Calu3 (cell line): ENCODE results near the gene UBE2M. TPM values are rescaled to one million over a fixed set of nuclear protein-coding genes. Genes with fewer than 3 reads are reported as not detected.
A peak's percentile ranks its signal among the peaks of the same experiment; 100 is the strongest.

Experiments
- BruUV-seq: library from RNA; stranded (reverse); fragments of 400-500 nt; replicated peaks from 2 replicates; lab custom pipeline; 2021; lab: Mats Ljungman, UMichigan
- CTCF ChIA-PET: fragments of 300-600 bp; sonication (Branson Sonifier 250); formaldehyde crosslinking; loops from one replicate; lab custom pipeline; 2022; ENCODE audit warnings: antibody characterized with exemption; lab: Charles Lee
- DNase-seq: peaks from one replicate; pipeline ENCODE4 v3.0.0; 2022
- H3K27ac Mint-ChIP-seq: one replicate; pipeline ENCODE4 v1.8.0; 2022; ENCODE audit warnings: mixed read lengths; ENCODE audit not compliant: unreplicated experiment
- H3K27me3 Mint-ChIP-seq: one replicate; pipeline ENCODE4 v1.8.0; 2022; ENCODE audit warnings: mixed read lengths; ENCODE audit not compliant: unreplicated experiment
- H3K36me3 Mint-ChIP-seq: one replicate; pipeline ENCODE4 v1.8.0; 2022; ENCODE audit warnings: mild to moderate bottlenecking, moderate library complexity, mixed read lengths; ENCODE audit not compliant: insufficient read depth, unreplicated experiment
- H3K4me1 Mint-ChIP-seq: one replicate; pipeline ENCODE4 v1.8.0; 2022; ENCODE audit warnings: mild to moderate bottlenecking, low read depth, mixed read lengths; ENCODE audit not compliant: unreplicated experiment
- H3K4me3 Mint-ChIP-seq: one replicate; pipeline ENCODE4 v1.8.0; 2022; ENCODE audit warnings: mild to moderate bottlenecking, low read depth, moderate library complexity, mixed read lengths; ENCODE audit not compliant: unreplicated experiment
- H3K9me3 Mint-ChIP-seq: one replicate; pipeline ENCODE4 v1.8.0; 2022; ENCODE audit warnings: low read depth, mixed read lengths; ENCODE audit not compliant: unreplicated experiment
- CTCF ChIP-seq: fragments of 200-600 bp; IDR thresholded peaks from one replicate; pipeline ENCODE4 v1.8.0; 2022; ENCODE audit warnings: antibody characterized with exemption; ENCODE audit not compliant: unreplicated experiment
- intact Hi-C: fragments of 100-400 bp; cut with micrococcal nuclease; formaldehyde crosslinking; loops from one replicate; pipeline ENCODE4 v1.10.0; 2022; ENCODE audit not compliant: unreplicated experiment
- total RNA-seq: library from RNA; stranded (reverse); gene quantifications from 2 replicates; pipeline ENCODE4 v1.2.3, GENCODE V29; 2022

Gene UBE2M
- total RNA-seq, 1 experiment from 2014 or later, result 131 TPM

DNA sequence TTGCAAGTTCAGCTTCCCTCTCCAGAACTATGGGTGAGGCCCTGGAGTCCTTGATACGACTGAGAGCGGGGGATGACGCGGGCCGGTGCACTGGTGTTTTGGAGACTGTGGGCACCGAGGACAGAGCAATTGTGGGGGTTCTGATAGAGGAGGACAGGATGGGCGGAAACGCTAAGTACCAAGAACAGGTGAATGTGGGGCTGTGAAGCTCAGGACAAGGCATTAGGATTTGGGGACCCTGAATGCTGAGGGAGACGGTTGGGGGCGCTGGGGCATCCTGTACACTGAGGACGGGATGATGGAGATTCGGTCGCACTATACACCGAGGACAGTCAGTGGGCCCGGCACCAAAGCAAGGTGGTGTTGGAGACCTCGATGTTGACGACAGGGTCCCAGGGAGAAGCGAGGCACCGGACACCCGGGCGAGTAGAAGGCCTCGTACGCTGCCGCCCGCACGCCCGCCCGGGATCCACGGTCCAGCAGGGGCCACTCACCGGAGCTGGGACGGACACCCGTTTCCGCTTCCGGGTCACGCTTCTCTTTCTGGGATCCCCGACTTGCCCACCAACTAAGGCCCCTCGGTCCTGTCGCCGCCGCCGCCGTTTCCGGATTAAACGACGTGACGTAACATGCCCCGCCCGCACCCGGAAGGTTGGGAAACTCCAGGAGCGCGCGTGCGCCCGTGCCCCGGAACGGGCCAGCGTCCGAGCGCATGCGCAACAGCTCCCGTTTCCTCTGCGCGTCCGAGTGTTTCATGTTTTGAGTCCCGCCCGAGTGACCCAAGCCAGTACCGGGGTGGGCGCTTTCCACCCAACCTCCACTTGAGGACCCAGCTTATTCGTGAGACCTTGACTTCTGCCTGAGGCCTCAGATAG, 3.7 kb downstream of the UBE2M start, which contains the start of gene CHMP2A:
TSS of gene CHMP2A (minus strand) at position 612 of the 875 bp plus-strand sequence. CDS start 893 bp downstream, outside the sequence.
- BruUV-seq, result TSS peak; percentile 43
- CTCF ChIA-PET, result interaction anchor here (0.6 to 1.4 kb wide), 6 partner anchors 21 to 277 kb away, joined by 3 to 6 read pairs (median 4); partner anchors contain the start of gene ZBTB45
- Mint-ChIP-seq H3K9me3 (no peaks in the 10 kb centered on the region), H3K4me3 (peak within 1 kb of the TSS; percentile 79), H3K4me1 (peaks cover 29% of the 10 kb centered on the region), H3K27ac (peak within 1 kb of the TSS; percentile 88), H3K27me3 (no peaks in the 10 kb centered on the region), H3K36me3 (peaks cover 94% of the 10 kb centered on the region)
- peak; percentile 99 for DNase-seq
- intact Hi-C loops, result no loop called here
- TF ChIP-seq CTCF, result no peak

DNA sequence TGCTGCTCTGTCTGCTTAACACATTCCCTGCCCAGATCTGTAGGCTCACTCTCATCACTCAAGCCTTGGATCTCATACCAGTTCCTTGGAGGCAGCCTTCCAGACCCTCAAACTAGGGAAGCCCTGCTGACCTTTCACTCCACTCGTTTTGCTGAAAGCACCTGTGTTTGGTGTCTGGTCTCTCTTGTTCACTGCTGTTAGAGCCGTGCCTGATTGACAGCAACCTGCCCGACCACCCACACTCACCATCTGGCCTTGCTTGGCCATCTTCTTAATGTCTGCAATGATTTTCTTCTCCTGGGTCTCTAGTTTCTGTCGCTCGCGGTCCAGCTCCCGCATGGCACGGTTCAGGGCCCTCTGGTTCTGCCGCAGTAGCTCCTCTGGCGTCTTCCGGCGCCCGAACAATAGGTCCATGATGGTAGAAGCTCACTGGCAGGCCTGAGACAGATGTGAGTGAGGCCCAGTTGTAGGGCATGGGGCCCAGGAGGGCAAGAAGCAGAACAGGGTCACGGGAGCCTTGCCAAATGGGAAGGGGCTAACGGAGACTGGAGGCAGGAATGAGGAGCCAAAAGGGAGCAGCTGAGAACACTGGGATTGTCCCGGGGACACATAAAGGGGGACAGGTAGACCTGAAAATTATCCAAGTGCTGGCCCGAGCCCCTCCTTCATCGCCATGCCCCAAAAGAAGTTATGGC, 4.5 kb downstream of the UBE2M start:
- Mint-ChIP-seq H3K27me3 (no peaks in the 10 kb centered on the region), H3K4me3 (peak overlapping the region; percentile 79), H3K36me3 (peaks cover 92% of the 10 kb centered on the region), H3K27ac (peak overlapping the region; percentile 88), H3K9me3 (no peaks in the 10 kb centered on the region), H3K4me1 (peaks cover 29% of the 10 kb centered on the region)
- intact Hi-C loops, result no loop called here
- no TSS peak for BruUV-seq
- no peak for TF ChIP-seq CTCF
- CTCF ChIA-PET, result interaction anchor here (1.2 kb wide), 1 partner anchor 40 kb away, joined by 4 read pairs; no protein-coding TSS in a partner anchor
- DNase-seq, result no peak

DNA sequence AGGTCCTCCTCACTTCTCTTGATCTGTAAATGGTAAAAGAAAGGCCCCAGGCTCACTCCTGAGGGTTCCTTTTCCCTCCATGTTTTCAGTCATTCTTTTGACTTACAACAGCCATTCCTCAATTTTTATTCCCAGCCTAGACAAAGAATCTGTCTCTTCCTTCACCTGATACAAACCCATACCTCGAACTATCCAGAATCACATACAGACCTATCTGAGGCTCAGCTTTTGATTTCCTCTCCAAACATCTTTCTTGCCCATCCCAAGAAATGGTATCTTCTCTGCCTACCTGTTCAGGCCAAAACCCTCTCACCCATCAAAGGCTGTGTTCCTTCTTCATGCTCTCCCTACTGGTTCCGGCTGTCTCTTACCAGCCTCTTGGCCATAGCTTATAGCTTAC, 5.8 kb downstream of the UBE2M start:
- peaks cover 29% of the 10 kb centered on the region for H3K4me1 Mint-ChIP-seq
- H3K27me3 Mint-ChIP-seq, result no peaks in the 10 kb centered on the region
- no peak for DNase-seq
- no peak for TF ChIP-seq CTCF
- no peaks in the 10 kb centered on the region for H3K9me3 Mint-ChIP-seq
- intact Hi-C loops, result no loop called here
- H3K36me3 Mint-ChIP-seq, result peaks cover 90% of the 10 kb centered on the region
- BruUV-seq, result no TSS peak
- CTCF ChIA-PET, result no interaction called here
- H3K27ac Mint-ChIP-seq, result no peak overlapping the region
- H3K4me3 Mint-ChIP-seq, result no peak overlapping the region

- CTCF ChIA-PET, result interaction anchor here (0.6 kb wide), 1 partner anchor 458 kb away, joined by 3 read pairs; no protein-coding TSS in a partner anchor
- Mint-ChIP-seq H3K27ac (peak overlapping the region; percentile 17), H3K27me3 (no peaks in the 10 kb centered on the region), H3K4me3 (no peak overlapping the region), H3K36me3 (peaks cover 87% of the 10 kb centered on the region), H3K9me3 (no peaks in the 10 kb centered on the region), H3K4me1 (peaks cover 25% of the 10 kb centered on the region)
- TF ChIP-seq CTCF, result no peak
- DNase-seq, result no peak
- intact Hi-C loops, result no loop called here
- BruUV-seq, result TSS peak; percentile 48
These were observed 6.6 kb downstream of the UBE2M start for GRCh38 chr19:58551577-58552471.
